ENCODE measurements around the gene DCDC2C.

DNA sequence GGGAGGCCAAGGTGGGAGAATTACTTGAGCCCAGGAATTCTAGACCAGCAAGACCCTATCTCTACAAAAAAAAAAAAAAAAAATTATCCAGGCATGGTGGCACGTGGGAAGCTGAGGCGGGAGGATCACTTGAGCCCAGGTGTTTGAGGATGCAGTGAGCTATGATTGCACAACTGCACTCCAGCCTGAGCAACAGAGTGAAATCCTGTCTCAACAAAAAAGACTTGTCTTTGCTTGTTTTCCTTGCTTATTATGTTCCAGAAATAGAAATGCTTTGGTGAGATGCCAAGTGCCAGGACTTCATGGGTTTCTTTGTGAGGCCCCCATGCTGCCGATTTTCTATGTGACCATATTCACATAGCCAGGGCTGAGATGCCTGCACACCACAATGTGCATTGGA lies 9.0 kb downstream of the DCDC2C start:
- TF ChIP-seq, protein P1, sequence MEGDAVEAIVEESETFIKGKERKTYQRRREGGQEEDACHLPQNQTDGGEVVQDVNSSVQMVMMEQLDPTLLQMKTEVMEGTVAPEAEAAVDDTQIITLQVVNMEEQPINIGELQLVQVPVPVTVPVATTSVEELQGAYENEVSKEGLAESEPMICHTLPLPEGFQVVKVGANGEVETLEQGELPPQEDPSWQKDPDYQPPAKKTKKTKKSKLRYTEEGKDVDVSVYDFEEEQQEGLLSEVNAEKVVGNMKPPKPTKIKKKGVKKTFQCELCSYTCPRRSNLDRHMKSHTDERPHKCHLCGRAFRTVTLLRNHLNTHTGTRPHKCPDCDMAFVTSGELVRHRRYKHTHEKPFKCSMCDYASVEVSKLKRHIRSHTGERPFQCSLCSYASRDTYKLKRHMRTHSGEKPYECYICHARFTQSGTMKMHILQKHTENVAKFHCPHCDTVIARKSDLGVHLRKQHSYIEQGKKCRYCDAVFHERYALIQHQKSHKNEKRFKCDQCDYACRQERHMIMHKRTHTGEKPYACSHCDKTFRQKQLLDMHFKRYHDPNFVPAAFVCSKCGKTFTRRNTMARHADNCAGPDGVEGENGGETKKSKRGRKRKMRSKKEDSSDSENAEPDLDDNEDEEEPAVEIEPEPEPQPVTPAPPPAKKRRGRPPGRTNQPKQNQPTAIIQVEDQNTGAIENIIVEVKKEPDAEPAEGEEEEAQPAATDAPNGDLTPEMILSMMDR (IDR thresholded peaks at IDR 0.05; ENCODE audit: low read length): no peak
- TF ChIP-seq EZH2 (IDR thresholded peaks at IDR 0.05; ENCODE audit: borderline replicate concordance, low read length): no peak
